HEK293 (cell line): ENCODE results near the gene GRB7.

Experiments
- GFI1B ChIP-seq: fragments of 450-650 bp; formaldehyde crosslinking; IDR thresholded peaks from 2 replicates; pipeline ENCODE4 v1.5.1; 2016; ENCODE audit warnings: missing biosample characterization, missing genetic modification characterization
- GLIS2 ChIP-seq: fragments of 450-650 bp; formaldehyde crosslinking; IDR thresholded peaks from 2 replicates; pipeline ENCODE4 v1.5.1; 2016; ENCODE audit warnings: missing biosample characterization, missing genetic modification characterization
- HOXA7 ChIP-seq: sonication (generic); formaldehyde crosslinking; IDR thresholded peaks from 2 replicates; pipeline ENCODE4 v1.8.1; 2022; ENCODE audit warnings: missing genetic modification reagents, borderline replicate concordance
- IKZF3 ChIP-seq: fragments of 450-650 bp; IDR thresholded peaks from 2 replicates; pipeline ENCODE4 v1.5.0; 2018; ENCODE audit warnings: missing biosample characterization, mild to moderate bottlenecking, missing genetic modification characterization, moderate library complexity
- KLF9 ChIP-seq: fragments of 450-650 bp; formaldehyde crosslinking; IDR thresholded peaks from 2 replicates; pipeline ENCODE4 v1.5.1; 2016; ENCODE audit warnings: missing biosample characterization, missing genetic modification characterization, low read depth
- OSR2 ChIP-seq: fragments of 450-650 bp; formaldehyde crosslinking; IDR thresholded peaks from 2 replicates; pipeline ENCODE4 v1.5.1; 2016; ENCODE audit warnings: missing biosample characterization, missing genetic modification characterization
- PATZ1 ChIP-seq: fragments of 450-650 bp; formaldehyde crosslinking; IDR thresholded peaks from 2 replicates; pipeline ENCODE4 v1.5.1; 2016; ENCODE audit warnings: missing biosample characterization, missing genetic modification characterization
- SCRT1 ChIP-seq: fragments of 450-650 bp; formaldehyde crosslinking; IDR thresholded peaks from 2 replicates; pipeline ENCODE4 v1.5.1; 2016; ENCODE audit warnings: missing biosample characterization, missing genetic modification characterization, borderline replicate concordance
- ZBTB44 ChIP-seq: fragments of 450-650 bp; IDR thresholded peaks from 2 replicates; pipeline ENCODE4 v1.5.1; 2018; ENCODE audit warnings: missing biosample characterization, mild to moderate bottlenecking, missing genetic modification characterization
- ZBTB6 ChIP-seq: fragments of 450-650 bp; formaldehyde crosslinking; IDR thresholded peaks from 2 replicates; pipeline ENCODE4 v1.5.1; 2017; ENCODE audit warnings: missing biosample characterization, missing genetic modification characterization
- ZFHX2 ChIP-seq: fragments of 450-650 bp; formaldehyde crosslinking; conservative IDR thresholded peaks from 2 replicates; pipeline ENCODE4 v1.5.1; 2016; ENCODE audit warnings: missing biosample characterization, missing genetic modification characterization
- ZFP69B ChIP-seq: fragments of 450-650 bp; formaldehyde crosslinking; IDR thresholded peaks from 2 replicates; pipeline ENCODE4 v1.5.1; 2016; ENCODE audit warnings: missing biosample characterization, missing genetic modification characterization
- ZNF112 ChIP-seq: fragments of 450-650 bp; formaldehyde crosslinking; IDR thresholded peaks from 2 replicates; pipeline ENCODE4 v1.5.0; 2017; ENCODE audit warnings: missing biosample characterization, missing genetic modification characterization
- ZNF133 ChIP-seq: fragments of 450-650 bp; formaldehyde crosslinking; IDR thresholded peaks from 2 replicates; pipeline ENCODE4 v1.5.1; 2016; ENCODE audit warnings: missing biosample characterization, missing genetic modification characterization
- ZNF184 ChIP-seq: fragments of 450-650 bp; IDR thresholded peaks from 2 replicates; pipeline ENCODE4 v1.5.1; 2018; ENCODE audit warnings: missing biosample characterization, mild to moderate bottlenecking, missing genetic modification characterization
- ZNF2 ChIP-seq: fragments of 450-650 bp; formaldehyde crosslinking; IDR thresholded peaks from 2 replicates; pipeline ENCODE4 v1.5.1; 2016; ENCODE audit warnings: missing biosample characterization, missing genetic modification characterization
- ZNF324 ChIP-seq: fragments of 450-650 bp; formaldehyde crosslinking; IDR thresholded peaks from 2 replicates; pipeline ENCODE4 v1.5.1; 2016; ENCODE audit warnings: missing biosample characterization, missing genetic modification characterization
- ZNF335 ChIP-seq: fragments of 450-650 bp; formaldehyde crosslinking; conservative IDR thresholded peaks from 2 replicates; pipeline ENCODE4 v1.5.1; 2016; ENCODE audit warnings: missing biosample characterization, missing genetic modification characterization
- ZNF549 ChIP-seq: fragments of 450-650 bp; IDR thresholded peaks from 2 replicates; pipeline ENCODE4 v1.5.1; 2018; ENCODE audit warnings: missing biosample characterization, missing genetic modification characterization, mild to moderate bottlenecking, inconsistent platforms, moderate library complexity
- ZNF600 ChIP-seq: fragments of 450-650 bp; formaldehyde crosslinking; IDR thresholded peaks from 2 replicates; pipeline ENCODE4 v1.5.1; 2016; ENCODE audit warnings: missing biosample characterization, missing genetic modification characterization
- ZNF624 ChIP-seq: fragments of 450-650 bp; formaldehyde crosslinking; IDR thresholded peaks from 2 replicates; pipeline ENCODE4 v1.5.1; 2017; ENCODE audit warnings: missing biosample characterization, missing genetic modification characterization
- ZNF626 ChIP-seq: fragments of 450-650 bp; sonication (Bioruptor Pico); formaldehyde crosslinking; IDR thresholded peaks from 2 replicates; pipeline ENCODE4 v1.5.1; 2018; ENCODE audit warnings: missing biosample characterization, missing genetic modification characterization, inconsistent platforms
- ZNF645 ChIP-seq: fragments of 450-650 bp; formaldehyde crosslinking; IDR thresholded peaks from 2 replicates; pipeline ENCODE4; 2016; ENCODE audit warnings: missing biosample characterization, missing genetic modification characterization
- ZNF660 ChIP-seq: fragments of 450-650 bp; IDR thresholded peaks from 2 replicates; pipeline ENCODE4 v1.5.1; 2018; ENCODE audit warnings: missing biosample characterization, mild to moderate bottlenecking, missing genetic modification characterization
- ZNF677 ChIP-seq: fragments of 450-650 bp; IDR thresholded peaks from 2 replicates; pipeline ENCODE4 v1.5.0; 2018; ENCODE audit warnings: missing biosample characterization, mild to moderate bottlenecking, missing genetic modification characterization, moderate library complexity
- ZXDB ChIP-seq: fragments of 450-650 bp; formaldehyde crosslinking; IDR thresholded peaks from 2 replicates; pipeline ENCODE4 v1.5.1; 2016; ENCODE audit warnings: missing biosample characterization, missing genetic modification characterization
- TF ChIP-seq, protein P1 (sequence below): fragments of 450-650 bp; formaldehyde crosslinking; IDR thresholded peaks from 2 replicates; pipeline ENCODE4 v1.5.1; 2017; ENCODE audit warnings: missing biosample characterization, missing genetic modification characterization
- TF ChIP-seq, protein P2 (sequence below): fragments of 450-650 bp; formaldehyde crosslinking; IDR thresholded peaks from 2 replicates; pipeline ENCODE4 v1.5.1; 2016; ENCODE audit warnings: missing biosample characterization, missing genetic modification characterization
- TF ChIP-seq, protein P3 (sequence below): fragments of 450-650 bp; formaldehyde crosslinking; IDR thresholded peaks from 2 replicates; pipeline ENCODE4 v1.5.1; 2016; ENCODE audit warnings: missing biosample characterization, missing genetic modification characterization

GRB7 gene

GRCh38 chr17:39752241-39752881, 14.6 kb downstream of the GRB7 start (continued):
- TF ChIP-seq ZNF133 (tag by site-specific recombination) (no peak), OSR2 (no peak), IKZF3 (peak; percentile 51; the same call in 1 of the 2 replicates), ZNF324 (tag by site-specific recombination) (no peak), SCRT1 (no peak), HOXA7 (no peak), ZNF184 (no peak), ZNF626 (no peak), KLF9 (tag by site-specific recombination) (no peak), ZBTB44 (no peak), ZNF112 (no peak), ZXDB (tag by site-specific recombination) (no peak), ZNF600 (peak; percentile 42; the same call in 1 of the 2 replicates), ZNF624 (tag by site-specific recombination) (no peak), ZNF335 (tag by site-specific recombination) (0 out of 2 replicates have a peak, but pooled peaks have one; percentile 13), GLIS2 (tag by site-specific recombination) (peak; percentile 60), ZBTB6 (tag by site-specific recombination) (no peak), PATZ1 (peak; percentile 79), ZNF677 (tag by site-specific recombination) (no peak), ZFHX2 (tag by site-specific recombination) (peak; percentile 95), GFI1B (tag by site-specific recombination) (no peak), ZNF645 (tag by site-specific recombination) (no peak), ZFP69B (no peak), ZNF549 (tag by site-specific recombination) (no peak), ZNF2 (tag by site-specific recombination) (no peak), ZNF660 (tag by site-specific recombination) (no peak)
- TF ChIP-seq, protein P1, sequence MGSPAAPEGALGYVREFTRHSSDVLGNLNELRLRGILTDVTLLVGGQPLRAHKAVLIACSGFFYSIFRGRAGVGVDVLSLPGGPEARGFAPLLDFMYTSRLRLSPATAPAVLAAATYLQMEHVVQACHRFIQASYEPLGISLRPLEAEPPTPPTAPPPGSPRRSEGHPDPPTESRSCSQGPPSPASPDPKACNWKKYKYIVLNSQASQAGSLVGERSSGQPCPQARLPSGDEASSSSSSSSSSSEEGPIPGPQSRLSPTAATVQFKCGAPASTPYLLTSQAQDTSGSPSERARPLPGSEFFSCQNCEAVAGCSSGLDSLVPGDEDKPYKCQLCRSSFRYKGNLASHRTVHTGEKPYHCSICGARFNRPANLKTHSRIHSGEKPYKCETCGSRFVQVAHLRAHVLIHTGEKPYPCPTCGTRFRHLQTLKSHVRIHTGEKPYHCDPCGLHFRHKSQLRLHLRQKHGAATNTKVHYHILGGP (tag by site-specific recombination): no peak
- TF ChIP-seq, protein P2, sequence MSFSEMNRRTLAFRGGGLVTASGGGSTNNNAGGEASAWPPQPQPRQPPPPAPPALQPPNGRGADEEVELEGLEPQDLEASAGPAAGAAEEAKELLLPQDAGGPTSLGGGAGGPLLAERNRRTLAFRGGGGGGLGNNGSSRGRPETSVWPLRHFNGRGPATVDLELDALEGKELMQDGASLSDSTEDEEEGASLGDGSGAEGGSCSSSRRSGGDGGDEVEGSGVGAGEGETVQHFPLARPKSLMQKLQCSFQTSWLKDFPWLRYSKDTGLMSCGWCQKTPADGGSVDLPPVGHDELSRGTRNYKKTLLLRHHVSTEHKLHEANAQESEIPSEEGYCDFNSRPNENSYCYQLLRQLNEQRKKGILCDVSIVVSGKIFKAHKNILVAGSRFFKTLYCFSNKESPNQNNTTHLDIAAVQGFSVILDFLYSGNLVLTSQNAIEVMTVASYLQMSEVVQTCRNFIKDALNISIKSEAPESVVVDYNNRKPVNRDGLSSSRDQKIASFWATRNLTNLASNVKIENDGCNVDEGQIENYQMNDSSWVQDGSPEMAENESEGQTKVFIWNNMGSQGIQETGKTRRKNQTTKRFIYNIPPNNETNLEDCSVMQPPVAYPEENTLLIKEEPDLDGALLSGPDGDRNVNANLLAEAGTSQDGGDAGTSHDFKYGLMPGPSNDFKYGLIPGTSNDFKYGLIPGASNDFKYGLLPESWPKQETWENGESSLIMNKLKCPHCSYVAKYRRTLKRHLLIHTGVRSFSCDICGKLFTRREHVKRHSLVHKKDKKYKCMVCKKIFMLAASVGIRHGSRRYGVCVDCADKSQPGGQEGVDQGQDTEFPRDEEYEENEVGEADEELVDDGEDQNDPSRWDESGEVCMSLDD (tag by site-specific recombination): no peak
- TF ChIP-seq, protein P3, sequence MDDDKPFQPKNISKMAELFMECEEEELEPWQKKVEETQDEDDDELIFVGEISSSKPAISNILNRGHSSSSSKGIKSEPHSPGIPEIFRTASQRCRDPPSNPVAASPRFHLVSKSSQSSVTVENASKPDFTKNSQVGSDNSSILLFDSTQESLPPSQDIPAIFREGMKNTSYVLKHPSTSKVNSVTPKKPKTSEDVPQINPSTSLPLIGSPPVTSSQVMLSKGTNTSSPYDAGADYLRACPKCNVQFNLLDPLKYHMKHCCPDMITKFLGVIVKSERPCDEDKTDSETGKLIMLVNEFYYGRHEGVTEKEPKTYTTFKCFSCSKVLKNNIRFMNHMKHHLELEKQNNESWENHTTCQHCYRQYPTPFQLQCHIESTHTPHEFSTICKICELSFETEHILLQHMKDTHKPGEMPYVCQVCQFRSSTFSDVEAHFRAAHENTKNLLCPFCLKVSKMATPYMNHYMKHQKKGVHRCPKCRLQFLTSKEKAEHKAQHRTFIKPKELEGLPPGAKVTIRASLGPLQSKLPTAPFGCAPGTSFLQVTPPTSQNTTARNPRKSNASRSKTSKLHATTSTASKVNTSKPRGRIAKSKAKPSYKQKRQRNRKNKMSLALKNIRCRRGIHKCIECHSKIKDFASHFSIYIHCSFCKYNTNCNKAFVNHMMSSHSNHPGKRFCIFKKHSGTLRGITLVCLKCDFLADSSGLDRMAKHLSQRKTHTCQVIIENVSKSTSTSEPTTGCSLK (tag by site-specific recombination): no peak
